Muscle of arm (tissue), 12 donors: ENCODE results near the gene DENND4B. TPM values are rescaled to one million over a fixed set of nuclear protein-coding genes. Genes with fewer than 3 reads are reported as not detected.

Source experiments
- DNase-seq: peaks from one replicate; pipeline ENCODE4 v3.0.0-alpha.2; 2013
- polyA plus RNA-seq, 12 donors: library from polyadenylated mRNA; unstranded; fragments of 120-200 nt; gene quantifications; one replicate each; pipeline ENCODE4 v1.2.1, GENCODE V29; 2013; ENCODE audit not compliant: insufficient read length in 12 of 12

Gene DENND4B
- polyA plus RNA-seq, 12 donors = 20.5 to 39.0 (median 28.3) TPM; not detected in 1

GRCh38 chr1:153951183-153951582, 4.7 kb upstream of the DENND4B start:
- no peak for DNase-seq

GRCh38 chr1:153945795-153946621, 510 bp downstream of the DENND4B start:
- DNase-seq = peak; percentile 59

- DNase-seq = no peak
These were observed 1.3 kb downstream of the DENND4B start for GRCh38 chr1:153945131-153945794.

GRCh38 chr1:153944827-153945117, 1.7 kb downstream of the DENND4B start:
- no peak for DNase-seq

- no peak for DNase-seq
These were observed 2.3 kb downstream of the DENND4B start for GRCh38 chr1:153944005-153944826.

- DNase-seq = no peak
These were observed 3.6 kb downstream of the DENND4B start for GRCh38 chr1:153942766-153943549.

GRCh38 chr1:153941826-153942725, 4.4 kb downstream of the DENND4B start:
- no peak for DNase-seq

GRCh38 chr1:153940756-153941155, 5.8 kb downstream of the DENND4B start:
- DNase-seq = no peak

GRCh38 chr1:153939476-153939875, 7.0 kb downstream of the DENND4B start:
- DNase-seq = no peak

- no peak for DNase-seq
These were observed 7.5 kb downstream of the DENND4B start for GRCh38 chr1:153938996-153939395.

- DNase-seq = no peak
These were observed 9.2 kb downstream of the DENND4B start for GRCh38 chr1:153937331-153937730.

GRCh38 chr1:153936011-153936802, 10.3 kb downstream of the DENND4B start:
- no peak for DNase-seq

- no peak for DNase-seq
These were observed 11.8 kb downstream of the DENND4B start for GRCh38 chr1:153934746-153935145.

GRCh38 chr1:153933955-153934354, 12.6 kb downstream of the DENND4B start:
- DNase-seq = no peak

- DNase-seq = no peak
These were observed 13.1 kb downstream of the DENND4B start for GRCh38 chr1:153933430-153933829.

- no peak for DNase-seq
These were observed 14.1 kb downstream of the DENND4B start for GRCh38 chr1:153932156-153933131.

GRCh38 chr1:153929981-153930948, 16.3 kb downstream of the DENND4B start:
- DNase-seq = no peak
